ENCODE results near the gene EGFR.

EGFR gene

DNA sequence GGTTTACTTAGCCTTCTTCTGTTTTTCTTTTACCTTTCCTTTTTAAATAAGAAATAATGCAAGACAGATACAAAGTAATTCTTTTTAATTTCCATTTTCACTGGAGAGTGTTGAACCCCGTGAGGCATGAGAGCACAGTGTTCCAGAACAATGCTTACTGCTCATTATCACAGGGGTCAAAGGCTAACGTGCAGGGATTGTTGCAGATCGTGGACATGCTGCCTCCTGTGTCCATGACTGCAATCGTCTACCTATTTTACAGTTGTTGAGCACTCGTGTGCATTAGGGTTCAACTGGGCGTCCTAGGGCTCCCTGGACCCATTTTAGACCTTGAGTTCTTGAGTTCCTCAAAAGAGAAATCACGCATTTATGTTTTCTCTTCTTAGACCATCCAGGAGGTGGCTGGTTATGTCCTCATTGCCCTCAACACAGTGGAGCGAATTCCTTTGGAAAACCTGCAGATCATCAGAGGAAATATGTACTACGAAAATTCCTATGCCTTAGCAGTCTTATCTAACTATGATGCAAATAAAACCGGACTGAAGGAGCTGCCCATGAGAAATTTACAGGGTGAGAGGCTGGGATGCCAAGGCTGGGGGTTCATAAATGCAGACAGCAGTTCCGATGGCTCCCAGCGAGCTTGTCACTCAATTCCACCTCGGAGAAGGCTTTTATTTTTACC lies 124.2 kb downstream of the EGFR start:
- H3K27me3 ChIP-seq (ENCODE audit: control insufficient read depth, insufficient read depth, low read length) = no peaks in the 10 kb centered on the region
- H3K36me3 ChIP-seq (ENCODE audit: control insufficient read depth, insufficient read depth, low read length) = no peaks in the 10 kb centered on the region
- H3K9ac ChIP-seq (ENCODE audit: low read depth, low read length) = no peak overlapping the region
- H3K4me3 ChIP-seq (ENCODE audit: low read depth, low read length) = no peak overlapping the region
- no peaks in the 10 kb centered on the region for H3K9me3 ChIP-seq (ENCODE audit: control insufficient read depth, insufficient read depth, low read length)
- no peaks in the 10 kb centered on the region for H3K4me1 ChIP-seq (ENCODE audit: control insufficient read depth, insufficient read depth, low read length)
- no peak overlapping the region for H3K27ac ChIP-seq (ENCODE audit: low read depth, low read length)

DNA sequence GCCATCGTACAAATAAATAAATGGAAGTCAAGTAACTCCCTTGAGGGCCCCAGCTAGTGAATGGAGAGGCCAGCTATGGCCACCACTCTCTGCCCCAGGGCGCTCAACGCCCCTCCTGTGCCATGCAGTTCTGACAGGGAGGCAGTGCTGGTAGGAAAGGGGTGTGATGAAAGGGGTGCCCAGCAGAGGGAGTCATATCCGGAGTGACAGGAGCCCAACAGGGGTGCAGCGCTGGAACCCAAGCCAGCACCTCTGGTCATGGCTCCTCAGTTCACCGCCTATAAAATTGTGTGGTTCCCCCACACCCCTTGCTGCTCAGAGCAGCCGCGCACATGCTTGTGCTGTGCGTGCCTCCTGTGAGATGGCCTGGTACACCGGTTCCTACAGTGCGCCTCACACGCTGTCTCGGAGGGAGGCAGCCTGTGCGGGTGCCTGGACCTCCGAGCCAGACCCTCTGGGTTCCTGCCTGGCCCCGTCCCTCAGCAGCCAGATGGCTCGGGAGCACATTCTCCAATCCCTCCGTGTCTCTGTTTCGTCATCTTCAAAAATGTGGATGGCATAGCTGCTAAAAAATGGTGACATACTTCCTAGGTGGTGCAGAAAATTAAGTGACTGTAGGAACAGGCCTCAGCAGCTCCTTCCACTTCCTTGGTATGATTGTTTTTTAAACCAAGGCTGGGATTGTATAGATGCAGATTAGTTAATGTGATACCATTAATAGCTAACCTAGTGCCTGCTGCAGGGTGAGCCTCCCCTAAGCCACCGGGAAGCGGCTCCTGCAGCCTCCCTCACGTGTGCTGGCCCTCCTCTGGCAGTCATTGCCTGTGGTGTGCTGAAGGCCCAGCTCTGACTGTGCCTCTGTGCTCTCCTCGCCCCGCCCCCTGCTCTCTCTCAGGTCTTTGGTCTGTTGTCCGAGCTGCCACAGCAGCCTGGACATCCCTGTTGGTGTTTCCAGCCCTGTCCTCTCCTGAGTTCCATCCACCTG lies 125.8 kb downstream of the EGFR start:
- H3K36me3 ChIP-seq (ENCODE audit: control insufficient read depth, insufficient read depth, low read length) = no peaks in the 10 kb centered on the region
- no peaks in the 10 kb centered on the region for H3K4me1 ChIP-seq (ENCODE audit: control insufficient read depth, insufficient read depth, low read length)
- H3K27ac ChIP-seq (ENCODE audit: low read depth, low read length) = no peak overlapping the region
- no peak overlapping the region for H3K9ac ChIP-seq (ENCODE audit: low read depth, low read length)
- no peaks in the 10 kb centered on the region for H3K27me3 ChIP-seq (ENCODE audit: control insufficient read depth, insufficient read depth, low read length)
- no peaks in the 10 kb centered on the region for H3K9me3 ChIP-seq (ENCODE audit: control insufficient read depth, insufficient read depth, low read length)
- H3K4me3 ChIP-seq (ENCODE audit: low read depth, low read length) = no peak overlapping the region

DNA sequence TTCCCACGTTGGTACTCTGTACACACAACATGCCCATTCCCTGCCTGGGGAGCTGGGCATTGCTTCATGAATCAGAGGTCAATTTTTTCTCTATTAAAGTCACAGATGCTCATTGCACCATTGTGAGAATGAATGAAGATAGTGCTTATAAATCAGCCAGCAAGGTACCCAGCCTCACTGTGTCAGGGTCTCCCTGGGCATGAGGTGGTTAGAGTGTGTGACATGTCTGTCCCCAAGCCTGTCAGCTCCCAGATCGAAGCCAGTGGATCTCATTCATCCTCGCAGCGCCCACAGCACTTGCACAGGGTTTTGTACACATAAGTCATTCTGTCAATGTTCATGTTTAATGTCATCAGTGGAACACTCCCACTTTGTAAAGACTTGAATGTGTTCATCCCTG lies 126.8 kb downstream of the EGFR start:
- H3K36me3 ChIP-seq (ENCODE audit: control insufficient read depth, insufficient read depth, low read length) = no peaks in the 10 kb centered on the region
- no peaks in the 10 kb centered on the region for H3K9me3 ChIP-seq (ENCODE audit: control insufficient read depth, insufficient read depth, low read length)

DNA sequence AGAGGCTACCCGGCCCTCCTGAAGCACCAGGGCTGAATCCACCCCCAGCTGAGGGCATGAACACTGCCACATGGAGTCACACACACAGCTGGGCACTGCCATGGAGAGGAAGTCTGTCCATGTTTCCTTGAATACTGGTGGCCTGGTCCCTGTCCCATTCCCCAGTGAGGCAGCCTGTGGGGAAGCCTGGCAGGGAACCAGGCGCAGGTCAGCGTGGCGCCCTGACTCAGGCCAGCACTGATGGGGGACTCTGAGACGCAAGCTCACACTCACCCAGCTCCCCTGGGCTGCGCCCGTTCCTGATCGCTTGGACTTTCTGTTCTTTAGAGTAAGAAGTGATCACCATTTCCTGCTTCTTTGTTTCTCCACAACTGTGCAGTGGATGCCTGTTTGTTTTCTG lies 128.3 kb downstream of the EGFR start:
- H3K36me3 ChIP-seq (ENCODE audit: control insufficient read depth, insufficient read depth, low read length) = no peaks in the 10 kb centered on the region
- no peak overlapping the region for H3K27ac ChIP-seq (ENCODE audit: low read depth, low read length)

More for the DNA sequence above, 126.8 kb downstream of the EGFR start:
- Histone ChIP-seq H3K9ac (ENCODE audit: low read depth, low read length) (no peak overlapping the region), H3K4me3 (ENCODE audit: low read depth, low read length) (no peak overlapping the region), H3K4me1 (ENCODE audit: control insufficient read depth, insufficient read depth, low read length) (no peaks in the 10 kb centered on the region), H3K27ac (ENCODE audit: low read depth, low read length) (no peak overlapping the region), H3K27me3 (ENCODE audit: control insufficient read depth, insufficient read depth, low read length) (no peaks in the 10 kb centered on the region)

DNA sequence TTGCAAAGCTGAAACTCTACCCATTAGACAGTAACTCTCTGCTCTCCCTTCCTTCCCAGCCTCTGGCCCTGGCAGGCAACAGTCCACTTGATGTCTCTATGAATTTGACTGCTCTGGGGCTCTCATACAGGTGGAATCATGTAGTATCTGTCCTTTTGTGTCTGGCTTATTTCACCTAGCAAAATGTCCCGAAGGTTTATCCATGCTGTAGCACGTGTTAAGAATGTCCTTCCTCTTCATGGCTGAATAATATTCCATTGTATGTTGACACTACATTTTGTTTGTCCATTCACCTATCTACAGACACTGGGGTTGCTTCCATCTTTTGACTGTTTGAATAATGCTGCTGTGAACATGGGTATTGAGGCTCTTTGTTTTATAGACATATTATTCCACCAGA lies 128.9 kb downstream of the EGFR start:
- Histone ChIP-seq H3K9me3 (ENCODE audit: control insufficient read depth, insufficient read depth, low read length) (no peaks in the 10 kb centered on the region), H3K36me3 (ENCODE audit: control insufficient read depth, insufficient read depth, low read length) (no peaks in the 10 kb centered on the region), H3K27ac (ENCODE audit: low read depth, low read length) (no peak overlapping the region), H3K27me3 (ENCODE audit: control insufficient read depth, insufficient read depth, low read length) (no peaks in the 10 kb centered on the region), H3K4me3 (ENCODE audit: low read depth, low read length) (no peak overlapping the region), H3K9ac (ENCODE audit: low read depth, low read length) (no peak overlapping the region), H3K4me1 (ENCODE audit: control insufficient read depth, insufficient read depth, low read length) (no peaks in the 10 kb centered on the region)

More for the DNA sequence above, 128.3 kb downstream of the EGFR start:
- Histone ChIP-seq H3K27me3 (ENCODE audit: control insufficient read depth, insufficient read depth, low read length) (no peaks in the 10 kb centered on the region), H3K4me3 (ENCODE audit: low read depth, low read length) (no peak overlapping the region), H3K9me3 (ENCODE audit: control insufficient read depth, insufficient read depth, low read length) (no peaks in the 10 kb centered on the region), H3K4me1 (ENCODE audit: control insufficient read depth, insufficient read depth, low read length) (no peaks in the 10 kb centered on the region), H3K9ac (ENCODE audit: low read depth, low read length) (no peak overlapping the region)

DNA sequence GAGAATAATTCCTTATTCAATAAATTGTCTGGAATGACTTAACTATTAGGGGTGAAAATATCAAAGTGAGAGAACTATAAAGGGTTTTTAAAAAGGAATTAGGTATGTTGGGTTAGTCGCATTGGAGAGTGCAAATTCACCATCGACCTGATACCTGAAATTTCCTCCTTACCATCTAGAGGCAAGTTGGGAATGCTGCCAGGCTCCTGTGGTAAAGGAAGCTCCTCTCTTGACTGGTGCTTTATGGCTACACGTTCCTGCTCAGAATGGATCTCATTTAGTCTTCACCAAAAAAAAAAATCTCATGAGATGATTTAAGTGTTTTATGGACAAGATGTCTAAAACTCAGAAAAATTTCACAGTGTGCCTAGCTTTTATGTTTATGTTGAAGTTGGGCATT lies 129.8 kb downstream of the EGFR start:
- Histone ChIP-seq H3K27ac (ENCODE audit: low read depth, low read length) (no peak overlapping the region), H3K4me3 (ENCODE audit: low read depth, low read length) (no peak overlapping the region), H3K9me3 (ENCODE audit: control insufficient read depth, insufficient read depth, low read length) (no peaks in the 10 kb centered on the region), H3K36me3 (ENCODE audit: control insufficient read depth, insufficient read depth, low read length) (no peaks in the 10 kb centered on the region), H3K4me1 (ENCODE audit: control insufficient read depth, insufficient read depth, low read length) (no peaks in the 10 kb centered on the region), H3K27me3 (ENCODE audit: control insufficient read depth, insufficient read depth, low read length) (no peaks in the 10 kb centered on the region), H3K9ac (ENCODE audit: low read depth, low read length) (no peak overlapping the region)

DNA sequence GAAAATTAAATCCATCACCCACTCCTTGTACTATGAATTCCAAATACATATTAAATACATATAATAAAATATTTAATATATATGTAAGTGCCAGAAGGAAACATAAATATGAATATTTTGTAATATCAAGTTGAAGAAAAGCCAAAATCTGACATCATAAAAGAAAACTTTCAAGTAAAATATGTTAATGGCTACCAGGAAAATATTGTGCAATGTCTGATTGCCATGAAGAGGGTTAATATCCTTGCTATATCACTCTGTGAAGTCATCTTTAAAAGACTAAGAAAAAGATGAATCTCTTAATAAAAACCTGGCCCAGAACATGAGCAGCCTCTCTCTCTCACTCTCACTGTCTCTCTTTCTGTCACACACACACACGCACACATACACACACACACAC lies 130.2 kb downstream of the EGFR start:
- H3K4me1 ChIP-seq (ENCODE audit: control insufficient read depth, insufficient read depth, low read length) = no peaks in the 10 kb centered on the region
- H3K9me3 ChIP-seq (ENCODE audit: control insufficient read depth, insufficient read depth, low read length) = no peaks in the 10 kb centered on the region
- no peak overlapping the region for H3K9ac ChIP-seq (ENCODE audit: low read depth, low read length)
- H3K36me3 ChIP-seq (ENCODE audit: control insufficient read depth, insufficient read depth, low read length) = no peaks in the 10 kb centered on the region
- no peak overlapping the region for H3K4me3 ChIP-seq (ENCODE audit: low read depth, low read length)
- H3K27me3 ChIP-seq (ENCODE audit: control insufficient read depth, insufficient read depth, low read length) = no peaks in the 10 kb centered on the region
- H3K27ac ChIP-seq (ENCODE audit: low read depth, low read length) = no peak overlapping the region

DNA sequence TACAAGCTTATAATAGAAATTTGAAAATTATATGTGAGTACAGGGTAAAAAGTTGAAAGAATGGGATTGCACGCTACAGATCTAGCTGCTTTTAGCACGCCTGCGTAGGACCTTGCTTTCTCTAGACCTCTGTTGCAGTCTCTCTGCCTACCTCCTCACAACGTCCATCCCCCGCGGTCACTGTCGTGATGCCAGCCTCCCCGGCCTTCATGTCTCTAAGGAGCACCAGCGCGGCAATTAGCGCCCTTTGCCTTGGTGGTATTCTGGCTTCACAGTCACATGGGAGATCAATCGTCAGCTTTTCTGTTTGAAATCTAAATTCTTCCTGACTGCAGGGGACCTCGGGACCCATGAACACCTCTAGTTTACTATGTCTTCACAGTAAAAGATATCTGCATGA lies 131.3 kb downstream of the EGFR start:
- H3K9me3 ChIP-seq (ENCODE audit: control insufficient read depth, insufficient read depth, low read length) = no peaks in the 10 kb centered on the region
- H3K36me3 ChIP-seq (ENCODE audit: control insufficient read depth, insufficient read depth, low read length) = no peaks in the 10 kb centered on the region
- no peak overlapping the region for H3K27ac ChIP-seq (ENCODE audit: low read depth, low read length)

DNA sequence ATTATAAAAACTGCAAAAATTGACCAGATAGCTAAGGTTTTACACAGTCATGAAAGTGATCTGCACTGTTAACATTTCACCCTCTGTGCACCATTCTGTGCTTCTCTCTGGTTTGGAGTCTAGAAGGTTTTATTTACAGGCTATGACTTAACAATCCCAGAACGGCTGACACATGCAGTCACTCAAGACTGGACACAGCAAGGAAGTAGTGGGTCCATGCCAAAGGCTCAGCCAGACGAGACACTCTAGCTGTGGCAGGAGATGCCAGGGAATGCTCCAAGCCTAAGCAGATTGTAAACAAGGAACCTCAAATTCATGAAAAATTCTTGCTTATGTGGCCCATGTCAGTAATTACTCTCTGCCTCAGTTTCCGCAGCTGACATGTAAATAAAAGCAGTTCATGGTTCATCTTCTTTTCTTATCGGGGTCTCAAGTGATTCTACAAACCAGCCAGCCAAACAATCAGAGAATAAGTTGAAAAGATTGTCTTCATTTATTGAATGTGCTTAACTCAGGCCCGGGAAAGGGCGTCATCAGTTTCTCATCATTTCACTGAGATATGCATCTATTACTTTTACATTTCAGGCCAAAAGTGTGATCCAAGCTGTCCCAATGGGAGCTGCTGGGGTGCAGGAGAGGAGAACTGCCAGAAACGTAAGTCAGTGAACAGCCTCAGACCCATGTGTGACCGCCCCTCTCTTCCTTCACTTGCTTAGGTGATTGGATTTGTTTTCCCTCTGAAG lies 132.1 kb downstream of the EGFR start:
- H3K27me3 ChIP-seq (ENCODE audit: control insufficient read depth, insufficient read depth, low read length) = no peaks in the 10 kb centered on the region
- no peaks in the 10 kb centered on the region for H3K36me3 ChIP-seq (ENCODE audit: control insufficient read depth, insufficient read depth, low read length)
- H3K9ac ChIP-seq (ENCODE audit: low read depth, low read length) = no peak overlapping the region
- no peak overlapping the region for H3K27ac ChIP-seq (ENCODE audit: low read depth, low read length)
- H3K4me3 ChIP-seq (ENCODE audit: low read depth, low read length) = no peak overlapping the region
- H3K9me3 ChIP-seq (ENCODE audit: control insufficient read depth, insufficient read depth, low read length) = no peaks in the 10 kb centered on the region
- H3K4me1 ChIP-seq (ENCODE audit: control insufficient read depth, insufficient read depth, low read length) = no peaks in the 10 kb centered on the region

More for the DNA sequence above, 131.3 kb downstream of the EGFR start:
- H3K27me3 ChIP-seq (ENCODE audit: control insufficient read depth, insufficient read depth, low read length) = no peaks in the 10 kb centered on the region
- no peaks in the 10 kb centered on the region for H3K4me1 ChIP-seq (ENCODE audit: control insufficient read depth, insufficient read depth, low read length)
- no peak overlapping the region for H3K4me3 ChIP-seq (ENCODE audit: low read depth, low read length)
- no peak overlapping the region for H3K9ac ChIP-seq (ENCODE audit: low read depth, low read length)

DNA sequence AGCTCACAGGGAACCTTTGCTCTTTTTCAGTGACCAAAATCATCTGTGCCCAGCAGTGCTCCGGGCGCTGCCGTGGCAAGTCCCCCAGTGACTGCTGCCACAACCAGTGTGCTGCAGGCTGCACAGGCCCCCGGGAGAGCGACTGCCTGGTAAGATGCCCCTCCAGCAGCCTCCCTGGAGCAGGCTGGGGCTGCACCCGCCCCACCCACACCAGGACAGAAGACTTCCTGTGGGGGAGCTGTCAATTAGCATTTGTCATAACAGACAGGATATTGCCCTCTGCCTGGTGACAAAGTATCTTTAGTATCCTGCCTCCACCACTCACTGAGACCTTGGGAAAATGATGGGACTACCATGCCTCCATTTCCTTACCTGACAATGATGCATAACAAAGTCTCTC lies 133.7 kb downstream of the EGFR start:
- H3K9me3 ChIP-seq (ENCODE audit: control insufficient read depth, insufficient read depth, low read length) = no peaks in the 10 kb centered on the region
- H3K9ac ChIP-seq (ENCODE audit: low read depth, low read length) = no peak overlapping the region
- H3K36me3 ChIP-seq (ENCODE audit: control insufficient read depth, insufficient read depth, low read length) = no peaks in the 10 kb centered on the region
- H3K4me3 ChIP-seq (ENCODE audit: low read depth, low read length) = no peak overlapping the region
- no peak overlapping the region for H3K27ac ChIP-seq (ENCODE audit: low read depth, low read length)
- no peaks in the 10 kb centered on the region for H3K4me1 ChIP-seq (ENCODE audit: control insufficient read depth, insufficient read depth, low read length)
- no peaks in the 10 kb centered on the region for H3K27me3 ChIP-seq (ENCODE audit: control insufficient read depth, insufficient read depth, low read length)
